ENCODE data around the gene GH1. TPM values are rescaled to one million over a fixed set of nuclear protein-coding genes. Genes with fewer than 3 reads are reported as not detected.
"Not testable (repeated sequence)": the region's sequence is repeated elsewhere in the genome, so short reads cannot be mapped to it uniquely, and the experiment has no call there.

The GH1 gene
- polyA plus RNA-seq, 12 donors: not detected

GRCh38 chr17:63926164-63926563, 7.5 kb upstream of the GH1 start:
- no peak for DNase-seq

- no peak for DNase-seq
These were observed 7.0 kb upstream of the GH1 start for GRCh38 chr17:63925615-63926014.

- DNase-seq: not testable (repeated sequence)
These were observed 3.8 kb upstream of the GH1 start for GRCh38 chr17:63922402-63922801.

GRCh38 chr17:63920779-63921178, 2.1 kb upstream of the GH1 start:
- not testable (repeated sequence) for DNase-seq

GRCh38 chr17:63920050-63920449, 1.4 kb upstream of the GH1 start:
- not testable (repeated sequence) for DNase-seq

- DNase-seq: peak; percentile 57
These were observed 678 bp upstream of the GH1 start for GRCh38 chr17:63919311-63919723.

- DNase-seq: no peak
These were observed 334 bp downstream of the GH1 start for GRCh38 chr17:63918305-63918704.

- DNase-seq: no peak
These were observed 993 bp downstream of the GH1 start for GRCh38 chr17:63917646-63918045.

- DNase-seq: not testable (repeated sequence)
These were observed 1.4 kb downstream of the GH1 start for GRCh38 chr17:63917206-63917605.

GRCh38 chr17:63916566-63917185, 2.0 kb downstream of the GH1 start:
- no peak for DNase-seq

GRCh38 chr17:63915753-63916152, 2.9 kb downstream of the GH1 start:
- DNase-seq: not testable (repeated sequence)

- no peak for DNase-seq
These were observed 4.2 kb downstream of the GH1 start for GRCh38 chr17:63914471-63914870.

GRCh38 chr17:63911657-63912100, 7.0 kb downstream of the GH1 start:
- DNase-seq: no peak

- no peak for DNase-seq
These were observed 7.5 kb downstream of the GH1 start, which contains the start of gene CSHL1 for GRCh38 chr17:63911041-63911635. Gene CSHL1 (minus strand): TSS chr17:63911258. CDS start chr17:63911196, 62 bp downstream.

GRCh38 chr17:63910096-63910495, 8.5 kb downstream of the GH1 start:
- DNase-seq: no peak

GRCh38 chr17:63909586-63909985, 9.1 kb downstream of the GH1 start:
- DNase-seq: not testable (repeated sequence)

GRCh38 chr17:63907161-63907778, 11.4 kb downstream of the GH1 start:
- DNase-seq: not testable (repeated sequence)

- DNase-seq: not testable (repeated sequence)
These were observed 13.8 kb downstream of the GH1 start for GRCh38 chr17:63904796-63905195.

- DNase-seq: not testable (repeated sequence)
These were observed 14.8 kb downstream of the GH1 start for GRCh38 chr17:63903787-63904201.

GRCh38 chr17:63901971-63902370, 16.7 kb downstream of the GH1 start:
- DNase-seq: not testable (repeated sequence)

GRCh38 chr17:63898899-63899798, 19.5 kb downstream of the GH1 start:
- not testable (repeated sequence) for DNase-seq

Measured in muscle of arm (tissue), 12 donors.